ENCODE measurements around the gene ATXN7. TPM values are rescaled to one million over a fixed set of nuclear protein-coding genes. Genes with fewer than 3 reads are reported as not detected.

ATXN7 gene
- total RNA-seq, 2 experiments from 2014 or later, result 289 to 304 TPM

DNA sequence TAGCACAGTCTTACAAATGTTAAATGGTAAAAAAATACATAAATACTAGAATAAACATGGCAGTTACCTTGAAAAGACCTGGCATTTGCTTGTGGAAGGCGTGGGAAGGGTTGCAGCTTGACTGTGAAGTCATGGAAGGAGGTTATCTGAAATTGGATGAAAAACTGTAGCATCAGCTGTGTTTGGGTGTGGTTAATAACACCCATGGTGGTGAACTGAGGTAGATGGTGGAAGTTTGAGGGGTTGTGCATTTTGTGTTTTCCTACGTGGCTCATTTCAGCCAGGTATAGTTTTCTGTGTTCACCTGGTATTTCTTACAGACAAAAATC, 113.2 kb downstream of the ATXN7 start:
- ATAC-seq (ENCODE audit: poor library complexity) (no peak), DNase-seq (no peak)
- POLR2A ChIA-PET, result interaction anchor here (0.8 to 11.5 kb wide), 4 partner anchors 11 to 46 kb away, joined by 3 to 270 read pairs (median 9); partner anchors contain the start of gene PSMD6
- Histone ChIP-seq H3K36me3 (ENCODE audit: insufficient read depth, low read length) (peaks cover 50% of the 10 kb centered on the region), H3K4me1 (ENCODE audit: insufficient read depth, low read length) (peaks cover 68% of the 10 kb centered on the region), H3K27me3 (ENCODE audit: control insufficient read depth in 1 of 2, insufficient read depth in 2 of 2, low read length in 2 of 2) (no peaks in the 10 kb centered on the region), H3K4me3 (ENCODE audit: low read length) (no peak overlapping the region), H3K27ac (ENCODE audit: low read depth in 1 of 2, low read length in 2 of 2) (peak overlapping the region; percentile 10 to 72), H3K9me3 (ENCODE audit: control insufficient read depth in 1 of 2, insufficient read depth in 1 of 2, low read length in 2 of 2) (no peaks in the 10 kb centered on the region)
- Mint-ChIP-seq H3K4me1 (ENCODE audit: low read depth) (peaks cover 100% of the 10 kb centered on the region), H3K9me3 (no peaks in the 10 kb centered on the region), H3K36me3 (ENCODE audit: low read depth) (peaks cover 72% of the 10 kb centered on the region), H3K4me3 (peak overlapping the region; percentile 75), H3K27me3 (no peaks in the 10 kb centered on the region), H3K27ac (peak overlapping the region; percentile 94)
- TF ChIP-seq, protein P1, sequence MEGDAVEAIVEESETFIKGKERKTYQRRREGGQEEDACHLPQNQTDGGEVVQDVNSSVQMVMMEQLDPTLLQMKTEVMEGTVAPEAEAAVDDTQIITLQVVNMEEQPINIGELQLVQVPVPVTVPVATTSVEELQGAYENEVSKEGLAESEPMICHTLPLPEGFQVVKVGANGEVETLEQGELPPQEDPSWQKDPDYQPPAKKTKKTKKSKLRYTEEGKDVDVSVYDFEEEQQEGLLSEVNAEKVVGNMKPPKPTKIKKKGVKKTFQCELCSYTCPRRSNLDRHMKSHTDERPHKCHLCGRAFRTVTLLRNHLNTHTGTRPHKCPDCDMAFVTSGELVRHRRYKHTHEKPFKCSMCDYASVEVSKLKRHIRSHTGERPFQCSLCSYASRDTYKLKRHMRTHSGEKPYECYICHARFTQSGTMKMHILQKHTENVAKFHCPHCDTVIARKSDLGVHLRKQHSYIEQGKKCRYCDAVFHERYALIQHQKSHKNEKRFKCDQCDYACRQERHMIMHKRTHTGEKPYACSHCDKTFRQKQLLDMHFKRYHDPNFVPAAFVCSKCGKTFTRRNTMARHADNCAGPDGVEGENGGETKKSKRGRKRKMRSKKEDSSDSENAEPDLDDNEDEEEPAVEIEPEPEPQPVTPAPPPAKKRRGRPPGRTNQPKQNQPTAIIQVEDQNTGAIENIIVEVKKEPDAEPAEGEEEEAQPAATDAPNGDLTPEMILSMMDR (IDR thresholded peaks at IDR 0.05), result no peak
- CTCF ChIA-PET, result interaction anchor here (1.2 to 9.8 kb wide), 3 partner anchors 14 to 46 kb away, joined by 5 to 168 read pairs (median 7); partner anchors contain the start of gene PSMD6
- intact Hi-C loops (cut with DNase I, micrococcal nuclease), result no loop called here

DNA sequence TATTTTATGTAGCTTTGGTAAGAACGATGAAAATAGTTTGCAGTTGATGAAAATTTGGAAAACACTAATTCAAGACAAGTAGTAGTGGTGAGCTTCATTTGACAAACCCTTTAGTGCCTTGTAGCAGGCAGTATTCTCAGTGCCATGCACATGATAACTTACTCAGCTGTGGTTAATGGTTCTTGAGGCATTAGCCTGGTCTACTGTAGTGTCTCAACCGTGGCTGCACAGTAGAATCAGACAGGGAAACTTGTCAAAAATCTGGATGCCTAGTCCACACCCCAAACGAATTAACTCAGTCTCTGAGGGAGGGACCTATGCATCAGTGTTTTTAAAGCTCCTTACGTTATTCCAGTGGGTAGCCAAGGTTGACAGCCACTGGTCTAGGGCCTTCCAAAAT, 114.2 kb downstream of the ATXN7 start:
- intact Hi-C loops (cut with DNase I, micrococcal nuclease), result loop anchor here (2.0 kb wide), 3 partner anchors 15 to 17 kb away; no protein-coding TSS in a partner anchor
- peak overlapping the region; percentile 94 for H3K27ac Mint-ChIP-seq

GRCh38 chr3:63979093-63979885, 115.6 kb downstream of the ATXN7 start:
- H3K36me3 Mint-ChIP-seq (ENCODE audit: low read depth), result peaks cover 71% of the 10 kb centered on the region
- Histone ChIP-seq H3K27me3 (ENCODE audit: control insufficient read depth in 1 of 2, insufficient read depth in 2 of 2, low read length in 2 of 2) (no peaks in the 10 kb centered on the region), H3K9me3 (ENCODE audit: control insufficient read depth in 1 of 2, insufficient read depth in 1 of 2, low read length in 2 of 2) (no peaks in the 10 kb centered on the region), H3K36me3 (ENCODE audit: insufficient read depth, low read length) (peaks cover 56% of the 10 kb centered on the region), H3K27ac (ENCODE audit: low read depth in 1 of 2, low read length in 2 of 2) (peak overlapping the region; percentile 47 to 72), H3K4me3 (ENCODE audit: low read length) (peak overlapping the region; percentile 47), H3K4me1 (ENCODE audit: insufficient read depth, low read length) (peaks cover 55% of the 10 kb centered on the region)
- POLR2A ChIA-PET, result interaction anchor here (0.8 to 11.5 kb wide), 8 partner anchors 14 to 115 kb away, joined by 3 to 270 read pairs (median 6); partner anchors contain the start of genes PSMD6 and SCAANT1
- no peaks in the 10 kb centered on the region for H3K27me3 Mint-ChIP-seq
- ATAC-seq (ENCODE audit: poor library complexity) (peak; percentile 84), DNase-seq (peak in 9 of 14 experiments; percentile 9 to 83 (median 37))
- peak overlapping the region; percentile 94 for H3K27ac Mint-ChIP-seq
- intact Hi-C loops (cut with DNase I, micrococcal nuclease), result loop anchor here (1.0 to 2.0 kb wide), 4 partner anchors 11 to 18 kb away; no protein-coding TSS in a partner anchor
- CTCF ChIA-PET, result interaction anchor here (0.9 to 9.8 kb wide), 5 partner anchors 14 to 44 kb away, joined by 3 to 168 read pairs (median 7); partner anchors contain the start of gene PSMD6
- TF ChIP-seq, protein P1 (IDR thresholded peaks at IDR 0.05), result no peak
- peak overlapping the region; percentile 78 for H3K4me3 Mint-ChIP-seq
- no peaks in the 10 kb centered on the region for H3K9me3 Mint-ChIP-seq
- peaks cover 94% of the 10 kb centered on the region for H3K4me1 Mint-ChIP-seq (ENCODE audit: low read depth)

More for the DNA sequence above, 114.2 kb downstream of the ATXN7 start:
- ATAC-seq (ENCODE audit: poor library complexity), result no peak
- ChIA-PET CTCF (interaction anchor here (2.2 to 9.8 kb wide), 3 partner anchors 15 to 45 kb away, joined by 7 to 168 read pairs (median 16); partner anchors contain the start of gene PSMD6), POLR2A (interaction anchor here (3.2 to 11.5 kb wide), 3 partner anchors 12 to 45 kb away, joined by 15 to 270 read pairs (median 39); partner anchors contain the start of gene PSMD6)
- TF ChIP-seq, protein P1 (IDR thresholded peaks at IDR 0.05), result no peak
- Histone ChIP-seq H3K36me3 (ENCODE audit: insufficient read depth, low read length) (peaks cover 56% of the 10 kb centered on the region), H3K4me3 (ENCODE audit: low read length) (no peak overlapping the region), H3K27me3 (ENCODE audit: control insufficient read depth in 1 of 2, insufficient read depth in 2 of 2, low read length in 2 of 2) (no peaks in the 10 kb centered on the region), H3K4me1 (ENCODE audit: insufficient read depth, low read length) (peaks cover 68% of the 10 kb centered on the region), H3K9me3 (ENCODE audit: control insufficient read depth in 1 of 2, insufficient read depth in 1 of 2, low read length in 2 of 2) (no peaks in the 10 kb centered on the region), H3K27ac (ENCODE audit: low read depth in 1 of 2, low read length in 2 of 2) (peak overlapping the region in 1 of 2 donors; percentile 72)
- Mint-ChIP-seq H3K27me3 (no peaks in the 10 kb centered on the region), H3K4me3 (peak overlapping the region; percentile 78), H3K4me1 (ENCODE audit: low read depth) (peaks cover 100% of the 10 kb centered on the region), H3K9me3 (no peaks in the 10 kb centered on the region), H3K36me3 (ENCODE audit: low read depth) (peaks cover 74% of the 10 kb centered on the region)
- DNase-seq, result peak in 1 of 14 experiments; percentile 17

Data from CD4-positive, alpha-beta T cell (primary cell).